Spinal cord (tissue), 10 donors: ENCODE measurements around the gene ACOT11. TPM values are rescaled to one million over a fixed set of nuclear protein-coding genes. Genes with fewer than 3 reads are reported as not detected.

Experiments
- DNase-seq, 6 donors: peaks; one replicate each; pipeline versions ENCODE4 v3.0.0 to v3.0.0-alpha.2; 2013 to 2015; ENCODE audit warnings: low spot score in 6 of 6, low read depth in 4 of 6
- H3K27ac ChIP-seq: one replicate; pipeline ENCODE4 v1.5.1; 2013; ENCODE audit warnings: low read depth, low read length, control low read depth
- H3K27me3 ChIP-seq: one replicate; pipeline ENCODE4 v1.6.1; 2013; ENCODE audit warnings: low read length; ENCODE audit not compliant: control insufficient read depth, insufficient read depth
- H3K36me3 ChIP-seq: one replicate; pipeline ENCODE4 v1.6.1; 2013; ENCODE audit warnings: low read length; ENCODE audit not compliant: control insufficient read depth, insufficient read depth
- H3K4me1 ChIP-seq: one replicate; pipeline ENCODE4 v1.6.1; 2013; ENCODE audit warnings: low read length; ENCODE audit not compliant: control insufficient read depth, insufficient read depth
- H3K4me3 ChIP-seq: one replicate; pipeline ENCODE4 v1.5.1; 2013; ENCODE audit warnings: low read depth, low read length, control low read depth
- H3K9me3 ChIP-seq: one replicate; pipeline ENCODE4 v1.6.1; 2013; ENCODE audit warnings: low read length; ENCODE audit not compliant: control insufficient read depth, insufficient read depth
- WGBS: methylation state at CpG from one replicate; pipeline ENCODE4 v1.1.5; 2013; ENCODE audit warnings: missing lambda C conversion rate; ENCODE audit not compliant: insufficient coverage; 5-methylcytosine and 5-hydroxymethylcytosine counted together
- polyA plus RNA-seq, 2 donors: library from polyadenylated mRNA; unstranded; fragments of 120-200 nt; gene quantifications; one replicate each; pipeline ENCODE4 v1.2.1, GENCODE V29; 2013; ENCODE audit not compliant: insufficient read length in 2 of 2
- total RNA-seq, 2 donors: library from RNA; depleted of rRNA in 1 of 2; stranded (reverse); fragments of 120-200 nt in 1 of 2; fragments of >200 nt in 1 of 2; gene quantifications; one replicate each; pipeline versions ENCODE4 v1.2.3 to v1.2.4, GENCODE V29; 2013 to 2014
- donor health status: healthy.

ACOT11 gene
- total and polyA plus RNA-seq, 4 donors = 3.6 to 19.7 (median 8.2) TPM

- Histone ChIP-seq H3K27ac (peak overlapping the region; percentile 57), H3K9me3 (no peaks in the 10 kb centered on the region)
- DNase-seq = peak in 2 of 6 donors; percentile 28 to 34
These were observed 23.9 kb downstream of the ACOT11 start for GRCh38 chr1:54571803-54572541.

GRCh38 chr1:54572542-54572850 is 24.5 kb downstream of the ACOT11 start:
- Histone ChIP-seq H3K9me3 (no peaks in the 10 kb centered on the region), H3K36me3 (no peaks in the 10 kb centered on the region), H3K4me3 (no peak overlapping the region), H3K27ac (no peak overlapping the region), H3K27me3 (no peaks in the 10 kb centered on the region), H3K4me1 (peaks cover 21% of the 10 kb centered on the region)
- WGBS = 57% methylated on average over 3 of the region's 3 CpGs
- DNase-seq = no peak

More at GRCh38 chr1:54571803-54572541, 23.9 kb downstream of the ACOT11 start:
- H3K27me3 ChIP-seq = no peaks in the 10 kb centered on the region
- 17% methylated on average over 6 of the region's 8 CpGs for WGBS
- no peak overlapping the region for H3K4me3 ChIP-seq
- peaks cover 21% of the 10 kb centered on the region for H3K4me1 ChIP-seq
- no peaks in the 10 kb centered on the region for H3K36me3 ChIP-seq

- DNase-seq = no peak
- 88% methylated on average over 9 of the region's 12 CpGs for WGBS
- H3K27ac ChIP-seq = no peak overlapping the region
- H3K4me1 ChIP-seq = peaks cover 32% of the 10 kb centered on the region
- no peaks in the 10 kb centered on the region for H3K9me3 ChIP-seq
- H3K4me3 ChIP-seq = no peak overlapping the region
- H3K36me3 ChIP-seq = no peaks in the 10 kb centered on the region
- H3K27me3 ChIP-seq = no peaks in the 10 kb centered on the region
These were observed 26.2 kb downstream of the ACOT11 start for GRCh38 chr1:54574158-54574778.

GRCh38 chr1:54575161-54575560 is 27.1 kb downstream of the ACOT11 start:
- Histone ChIP-seq H3K9me3 (no peaks in the 10 kb centered on the region), H3K4me1 (peaks cover 37% of the 10 kb centered on the region), H3K27me3 (no peaks in the 10 kb centered on the region), H3K27ac (no peak overlapping the region), H3K36me3 (no peaks in the 10 kb centered on the region), H3K4me3 (no peak overlapping the region)
- no peak for DNase-seq
- WGBS = 85% methylated on average over 2 of the region's 3 CpGs

GRCh38 chr1:54575605-54576290 is 27.7 kb downstream of the ACOT11 start:
- Histone ChIP-seq H3K4me3 (no peak overlapping the region), H3K4me1 (peaks cover 43% of the 10 kb centered on the region), H3K36me3 (no peaks in the 10 kb centered on the region), H3K9me3 (no peaks in the 10 kb centered on the region), H3K27ac (no peak overlapping the region), H3K27me3 (no peaks in the 10 kb centered on the region)
- no peak for DNase-seq
- WGBS = 91% methylated on average over 8 of the region's 8 CpGs

GRCh38 chr1:54577612-54578011 is 29.6 kb downstream of the ACOT11 start:
- Histone ChIP-seq H3K27ac (peak overlapping the region; percentile 74), H3K27me3 (no peaks in the 10 kb centered on the region), H3K4me1 (peaks cover 44% of the 10 kb centered on the region), H3K4me3 (no peak overlapping the region), H3K9me3 (no peaks in the 10 kb centered on the region), H3K36me3 (no peaks in the 10 kb centered on the region)
- 43% methylated on average over 5 of the region's 6 CpGs for WGBS
- DNase-seq = peak in 2 of 6 donors; percentile 66 to 79

- peaks cover 60% of the 10 kb centered on the region for H3K4me1 ChIP-seq
- WGBS = 34% methylated on average over 3 of the region's 4 CpGs
- no peak for DNase-seq
- no peak overlapping the region for H3K4me3 ChIP-seq
- H3K27ac ChIP-seq = peak overlapping the region; percentile 67
- no peaks in the 10 kb centered on the region for H3K36me3 ChIP-seq
- no peaks in the 10 kb centered on the region for H3K27me3 ChIP-seq
- H3K9me3 ChIP-seq = no peaks in the 10 kb centered on the region
These were observed 31.3 kb downstream of the ACOT11 start for GRCh38 chr1:54579337-54579781.

- Histone ChIP-seq H3K27me3 (no peaks in the 10 kb centered on the region), H3K36me3 (peaks cover 11% of the 10 kb centered on the region), H3K4me3 (no peak overlapping the region), H3K9me3 (no peaks in the 10 kb centered on the region), H3K27ac (peak overlapping the region; percentile 77), H3K4me1 (peaks cover 69% of the 10 kb centered on the region)
- WGBS = 82% methylated on average over 11 of the region's 11 CpGs
- DNase-seq = no peak
These were observed 33.0 kb downstream of the ACOT11 start for GRCh38 chr1:54580856-54581550.

GRCh38 chr1:54581621-54582035 is 33.6 kb downstream of the ACOT11 start:
- Histone ChIP-seq H3K4me1 (peaks cover 69% of the 10 kb centered on the region), H3K36me3 (peaks cover 11% of the 10 kb centered on the region), H3K27me3 (no peaks in the 10 kb centered on the region), H3K27ac (peak overlapping the region; percentile 77), H3K4me3 (no peak overlapping the region), H3K9me3 (no peaks in the 10 kb centered on the region)
- 57% methylated on average over 5 of the region's 5 CpGs for WGBS
- peak in 5 of 6 donors; percentile 68 to 94 (median 81) for DNase-seq
